Endothelial cell of umbilical vein (primary cell): Measurements from ENCODE around the gene P2RY6.

Experiments
- CTCF ChIP-seq, 2 donors: IDR thresholded peaks; 1 replicate in 1 of 2; 2 replicates in 1 of 2; pipeline ENCODE4 v1.5.1; 2011; ENCODE audit warnings: low read length in 2 of 2, mild to moderate bottlenecking in 2 of 2, moderate library complexity in 2 of 2, control low read depth in 1 of 2, inconsistent platforms in 1 of 2, low read depth in 1 of 2; ENCODE audit not compliant: insufficient read depth in 1 of 2; ENCODE audit errors: extremely low read depth in 1 of 2
- MYC ChIP-seq: IDR thresholded peaks from one replicate; pipeline ENCODE4 v1.6.1; 2011; ENCODE audit warnings: mild to moderate bottlenecking, low read depth, low read length
- POLR2A ChIP-seq: IDR thresholded peaks from 2 replicates; pipeline ENCODE4 v1.6.1; 2012; ENCODE audit warnings: low read depth, mild to moderate bottlenecking, control low read depth, low read length
- POLR2AphosphoS5 ChIP-seq: IDR thresholded peaks from 2 replicates; pipeline ENCODE4 v1.6.1; 2012; ENCODE audit warnings: low read depth, mild to moderate bottlenecking, control low read depth, low read length, moderate library complexity; ENCODE audit not compliant: insufficient read depth

GRCh38 chr11:73235236-73235786 is 36.8 kb upstream of the P2RY6 start:
- TF ChIP-seq CTCF (IDR thresholded peaks at IDR 0.05; ENCODE audit: extremely low read depth in 1 of 2, insufficient read depth in 1 of 2, low read depth in 1 of 2, low read length in 2 of 2) (no peak), POLR2A (no peak), POLR2AphosphoS5 (no peak), MYC (no peak)
